GM18861 (cell line): ENCODE results near the gene CHIC2.

Experiments used
- ATAC-seq: cut with Tn5 transposase; IDR thresholded peaks from one replicate; pipeline ENCODE4 v1.9.1; 2021; ENCODE audit not compliant: unreplicated experiment

The CHIC2 gene

DNA sequence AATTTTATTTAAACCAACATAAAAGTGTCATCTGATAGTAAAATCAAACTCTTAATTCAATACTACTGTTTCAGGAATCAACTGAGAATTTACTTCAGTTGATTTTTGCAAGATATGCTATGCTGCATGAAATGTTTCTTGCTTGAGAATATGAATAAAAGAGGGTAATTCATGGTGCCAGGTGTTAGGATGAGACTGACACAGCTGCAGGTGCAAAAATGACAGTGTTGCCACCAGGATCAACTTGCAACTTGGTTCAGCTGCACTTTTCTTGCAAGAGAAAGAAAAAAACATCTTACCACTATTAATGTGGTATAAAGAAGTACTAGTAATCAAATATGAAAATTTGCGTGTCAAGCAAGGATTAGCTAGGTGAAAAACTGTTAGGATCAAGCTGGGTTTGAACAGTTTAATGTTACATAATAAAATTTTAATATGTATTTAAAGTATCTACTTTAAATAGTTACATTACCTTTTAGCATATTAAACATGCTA lies 49.7 kb downstream of the CHIC2 start:
- ATAC-seq: no peak

GRCh38 chr4:54011201-54011600 lies 53.2 kb downstream of the CHIC2 start:
- ATAC-seq: no peak

DNA sequence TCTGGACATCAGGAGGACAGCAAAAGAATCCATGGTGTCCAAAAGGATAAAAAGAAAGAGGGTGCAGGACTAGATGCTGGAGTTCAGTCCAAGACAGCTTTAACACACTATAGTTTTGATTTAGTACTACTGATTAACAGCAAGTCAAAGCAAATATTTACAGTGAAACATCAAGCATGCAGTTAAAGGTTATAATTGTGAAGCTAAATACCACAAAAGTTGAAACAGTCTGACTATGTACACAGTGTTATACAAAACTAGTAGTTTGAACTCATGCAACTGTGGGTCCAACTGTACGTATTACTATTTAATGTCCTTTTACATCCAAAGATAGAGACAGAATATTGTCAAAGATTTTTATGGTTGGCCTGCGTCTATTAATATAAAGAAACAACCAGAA lies 57.6 kb downstream of the CHIC2 start:
- no peak for ATAC-seq

- ATAC-seq: no peak
Observed at GRCh38 chr4:54005475-54005874, 58.9 kb downstream of the CHIC2 start.

GRCh38 chr4:54004463-54004862 lies 59.9 kb downstream of the CHIC2 start:
- ATAC-seq: no peak

- no peak for ATAC-seq
Observed at GRCh38 chr4:54001668-54002365, 62.6 kb downstream of the CHIC2 start.

DNA sequence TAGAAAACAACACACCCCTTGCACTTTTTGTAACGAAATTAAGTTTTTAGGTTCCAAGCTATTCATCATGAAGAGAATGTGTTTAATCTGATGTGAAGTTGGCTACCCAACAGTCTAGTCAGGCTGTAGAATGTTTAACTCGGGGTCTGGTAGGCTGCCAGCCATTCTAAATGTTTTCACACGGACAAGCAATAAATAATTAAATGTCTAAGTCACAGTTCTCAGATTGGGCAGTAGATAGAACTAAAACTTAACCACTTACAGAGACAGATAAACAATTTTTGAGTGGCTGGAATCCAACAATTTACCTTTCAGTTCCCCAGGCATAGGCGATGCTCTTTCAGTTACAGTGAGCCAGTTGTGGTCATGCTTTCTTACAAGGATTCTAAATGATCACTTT lies 66.5 kb downstream of the CHIC2 start:
- ATAC-seq: no peak

- no peak for ATAC-seq
Observed at GRCh38 chr4:53994382-53995102, 69.9 kb downstream of the CHIC2 start.

- no peak for ATAC-seq
Observed at GRCh38 chr4:53992785-53993184, 71.6 kb downstream of the CHIC2 start.

DNA sequence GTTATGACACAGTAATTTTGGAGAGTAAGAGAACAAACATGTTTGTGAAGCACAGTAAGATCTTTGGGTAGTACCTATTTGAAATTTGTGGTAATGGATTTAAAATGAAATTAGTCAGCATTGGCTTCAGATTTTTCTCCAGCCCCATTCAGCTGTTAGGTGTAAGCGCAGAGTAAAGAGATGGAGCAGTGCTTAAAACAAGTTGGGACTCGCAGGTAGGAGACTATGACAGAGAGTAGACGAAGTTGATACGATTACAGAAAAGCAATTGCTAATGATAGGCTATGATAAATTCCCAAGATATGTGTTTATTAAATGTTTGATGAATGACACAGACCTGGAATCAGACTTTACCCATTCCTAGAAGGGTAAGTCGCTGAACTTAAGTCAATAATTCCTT lies 72.6 kb downstream of the CHIC2 start:
- ATAC-seq: no peak

DNA sequence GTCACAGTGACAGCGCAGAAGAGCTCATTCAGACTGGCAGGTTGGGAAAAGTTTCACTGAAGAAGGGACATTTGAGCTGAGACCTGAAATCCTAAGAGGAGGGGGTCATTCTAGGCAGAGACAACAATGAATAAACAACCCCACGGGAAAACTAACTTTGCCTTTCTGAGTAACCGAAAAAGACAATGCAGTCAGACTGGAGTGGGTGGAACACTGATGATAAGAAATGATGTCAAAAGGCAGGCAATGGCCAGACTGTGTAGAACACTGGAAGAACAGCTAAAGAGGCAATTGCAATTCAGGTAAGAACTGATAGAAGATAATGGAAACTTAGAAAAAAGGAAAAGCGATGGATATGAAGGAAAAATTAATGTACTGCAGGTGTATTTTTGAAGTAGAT lies 73.8 kb downstream of the CHIC2 start:
- ATAC-seq: no peak

- ATAC-seq: no peak
Observed at GRCh38 chr4:53987761-53988171, 76.6 kb downstream of the CHIC2 start.

DNA sequence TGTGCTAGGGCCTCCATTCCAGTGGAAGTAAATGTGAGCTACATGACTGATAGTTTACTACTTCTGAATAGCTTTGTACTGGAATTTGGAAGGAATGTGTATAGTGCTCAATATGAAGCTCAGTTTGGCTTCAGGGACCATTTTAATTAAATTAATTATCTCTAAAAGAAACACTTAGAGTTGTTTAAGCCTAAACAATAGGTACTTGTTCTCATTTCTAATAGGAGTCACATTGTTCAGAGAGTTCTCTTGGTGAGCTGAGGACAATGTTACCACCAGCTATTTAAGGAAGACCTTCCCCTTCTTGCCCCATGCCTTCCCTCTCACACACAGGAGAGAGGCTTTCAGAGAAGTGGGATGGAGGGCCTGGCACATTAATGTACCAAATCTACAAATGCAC lies 78.3 kb downstream of the CHIC2 start:
- ATAC-seq: no peak

- ATAC-seq: no peak
Observed at GRCh38 chr4:53981567-53981966, 82.8 kb downstream of the CHIC2 start.

DNA sequence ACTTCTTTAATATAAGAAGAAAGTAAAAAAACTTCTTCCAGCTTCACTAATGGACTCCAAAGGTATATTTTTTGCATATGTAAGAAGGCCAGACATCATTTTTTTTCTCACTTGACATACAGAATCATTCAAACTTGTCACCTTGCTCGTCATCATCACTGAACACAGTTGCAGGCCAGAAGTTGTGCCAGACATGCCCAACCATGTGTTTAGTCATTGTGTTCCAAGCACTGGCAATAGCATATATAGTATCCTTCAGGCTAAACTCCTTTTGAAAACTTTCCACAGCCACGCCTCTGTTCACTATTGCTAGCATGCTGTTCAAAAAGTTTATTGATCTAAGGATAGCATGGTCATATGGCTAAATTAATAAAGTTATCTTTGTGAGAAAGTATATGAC lies 83.3 kb downstream of the CHIC2 start:
- no peak for ATAC-seq

- ATAC-seq: no peak
Observed at GRCh38 chr4:53974561-53974960, 89.8 kb downstream of the CHIC2 start.

GRCh38 chr4:53967986-53968385 lies 96.4 kb downstream of the CHIC2 start:
- no peak for ATAC-seq

DNA sequence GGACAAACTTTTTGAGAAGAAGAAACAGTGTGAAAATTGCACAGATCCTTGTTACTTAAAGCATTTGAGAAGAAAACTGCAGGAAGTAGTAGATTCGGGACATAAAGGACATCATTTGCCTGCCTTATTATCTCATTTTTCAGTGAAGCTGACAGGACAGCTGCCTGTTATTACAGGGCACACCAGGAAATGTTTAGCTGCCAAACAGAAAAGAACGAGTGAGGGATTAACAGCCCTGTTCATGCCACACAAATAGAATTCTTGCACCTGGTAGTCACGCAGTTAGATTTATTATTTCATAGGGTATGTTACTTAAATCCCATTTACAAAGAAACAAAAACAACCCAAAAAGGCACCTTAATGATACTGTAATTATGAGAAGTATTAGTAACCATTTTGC lies 100.6 kb downstream of the CHIC2 start:
- no peak for ATAC-seq

GRCh38 chr4:53963336-53963735 lies 101.1 kb downstream of the CHIC2 start:
- no peak for ATAC-seq

DNA sequence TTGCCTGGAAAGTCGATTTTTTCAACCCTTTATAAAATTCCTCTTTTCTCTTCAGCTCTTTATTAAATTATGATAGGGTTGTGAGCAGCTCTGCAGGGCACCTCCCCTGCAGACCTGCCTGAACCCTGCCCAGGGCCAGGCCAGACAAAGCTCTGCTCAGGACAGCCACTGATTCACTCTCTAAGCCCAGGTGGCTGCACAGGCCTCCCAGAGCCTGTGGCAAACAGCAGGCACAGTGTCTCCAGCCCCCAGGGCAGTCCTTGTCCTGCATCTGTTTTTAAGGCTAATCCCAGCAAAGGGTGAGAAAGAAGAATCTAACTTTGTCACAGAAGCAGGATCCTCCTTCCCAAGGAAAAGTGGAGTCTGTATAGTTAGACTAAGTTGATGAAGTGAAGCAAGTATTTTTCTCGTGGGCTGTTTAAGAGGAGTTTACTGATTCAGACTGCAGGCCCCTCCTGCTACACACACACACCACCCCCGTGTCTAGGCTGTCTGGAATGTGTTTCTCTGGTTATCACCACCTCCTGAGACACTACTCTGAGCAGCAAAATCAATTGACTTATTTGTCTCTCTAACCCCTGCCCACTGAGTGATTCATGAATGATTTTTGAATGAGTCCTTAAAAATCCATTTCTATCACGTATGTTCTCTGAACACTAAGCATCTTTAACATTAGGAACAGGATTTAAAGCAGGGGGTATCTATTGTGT lies 101.7 kb downstream of the CHIC2 start:
- ATAC-seq: no peak

- no peak for ATAC-seq
Observed at GRCh38 chr4:53961351-53961750, 103.1 kb downstream of the CHIC2 start.

DNA sequence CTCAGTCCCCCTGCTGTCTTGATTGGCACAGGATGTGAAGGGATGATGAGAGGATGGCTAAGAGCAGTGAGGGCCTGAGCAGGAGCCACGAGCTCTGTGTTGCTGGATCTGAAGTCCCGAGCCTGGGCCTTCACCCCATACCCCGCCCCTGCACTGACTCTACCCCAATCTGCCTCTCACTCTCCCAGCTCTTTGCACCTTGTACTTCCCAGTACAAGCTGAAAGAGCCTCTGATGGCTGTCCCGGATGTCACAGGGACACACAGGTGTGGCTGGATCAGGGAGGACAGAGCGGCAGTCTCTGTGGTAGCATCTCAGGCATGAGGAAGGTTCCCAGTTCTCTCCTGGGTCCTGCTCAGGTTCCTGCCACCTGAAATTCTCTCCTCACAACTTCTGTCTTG lies 103.6 kb downstream of the CHIC2 start:
- ATAC-seq: no peak
